Measurements from ENCODE around the gene VIPR2. TPM values are rescaled to one million over a fixed set of nuclear protein-coding genes. Genes with fewer than 3 reads are reported as not detected.

The VIPR2 gene
- total RNA-seq, 1 donor from 2014 or later: 0.92 TPM

GRCh38 chr7:159097661-159098423 lies 46.8 kb downstream of the VIPR2 start:
- Histone ChIP-seq H3K79me2 (ENCODE audit: low read depth) (no peaks in the 10 kb centered on the region), H3K27ac (no peak overlapping the region), H3K36me3 (no peaks in the 10 kb centered on the region), H3K27me3 (no peaks in the 10 kb centered on the region), H3K9me3 (ENCODE audit: low read depth) (no peaks in the 10 kb centered on the region), H2AFZ (replicated peaks) (no peak overlapping the region), H4K20me1 (ENCODE audit: low read depth) (no peaks in the 10 kb centered on the region), H3K4me1 (no peaks in the 10 kb centered on the region), H3F3A (ENCODE audit: low read depth) (no peaks in the 10 kb centered on the region), H3K9ac (no peak overlapping the region), H3K4me2 (no peak overlapping the region), H3K4me3 (no peak overlapping the region)
- H3K4me1 Mint-ChIP-seq: peaks cover 28% of the 10 kb centered on the region
- TF ChIP-seq EZH2phosphoT487 (IDR thresholded peaks at IDR 0.05) (no peak), CTCF (IDR thresholded peaks at IDR 0.05) (no peak)
- peaks cover 5% of the 10 kb centered on the region for H3K27me3 Mint-ChIP-seq (ENCODE audit: insufficient read depth, low read depth)
- H3K36me3 Mint-ChIP-seq: peaks cover 5% of the 10 kb centered on the region
- peak overlapping the region; percentile 86 for H3K27ac Mint-ChIP-seq
- no peak overlapping the region for H3K4me3 Mint-ChIP-seq
- peak; percentile 49 for DNase-seq (ENCODE audit: low spot score)
- H3K9me3 Mint-ChIP-seq: peaks cover 11% of the 10 kb centered on the region

- Mint-ChIP-seq H3K9me3 (peaks cover 7% of the 10 kb centered on the region), H3K27ac (peak overlapping the region; percentile 86), H3K36me3 (peaks cover 4% of the 10 kb centered on the region), H3K4me3 (no peak overlapping the region), H3K4me1 (peaks cover 26% of the 10 kb centered on the region), H3K27me3 (ENCODE audit: insufficient read depth, low read depth) (peaks cover 5% of the 10 kb centered on the region)
- Histone ChIP-seq H3K9me3 (ENCODE audit: low read depth) (no peaks in the 10 kb centered on the region), H3K27me3 (no peaks in the 10 kb centered on the region), H3K27ac (no peak overlapping the region), H3K4me3 (no peak overlapping the region), H4K20me1 (ENCODE audit: low read depth) (no peaks in the 10 kb centered on the region), H3F3A (ENCODE audit: low read depth) (no peaks in the 10 kb centered on the region), H3K4me1 (no peaks in the 10 kb centered on the region), H3K36me3 (no peaks in the 10 kb centered on the region), H3K4me2 (no peak overlapping the region), H3K79me2 (ENCODE audit: low read depth) (no peaks in the 10 kb centered on the region), H3K9ac (no peak overlapping the region), H2AFZ (replicated peaks) (no peak overlapping the region)
- DNase-seq (ENCODE audit: low spot score): no peak
- TF ChIP-seq CTCF (IDR thresholded peaks at IDR 0.05) (no peak), EZH2phosphoT487 (IDR thresholded peaks at IDR 0.05) (no peak), EZH2 (IDR thresholded peaks at IDR 0.05) (no peak)
Measured at GRCh38 chr7:159096736-159097581, 47.7 kb downstream of the VIPR2 start.

GRCh38 chr7:159095979-159096411 lies 48.7 kb downstream of the VIPR2 start:
- H3K4me1 Mint-ChIP-seq: peaks cover 30% of the 10 kb centered on the region
- H3K9me3 ChIP-seq (ENCODE audit: low read depth): no peaks in the 10 kb centered on the region
- TF ChIP-seq CTCF (IDR thresholded peaks at IDR 0.05): no peak
- TF ChIP-seq EZH2 (IDR thresholded peaks at IDR 0.05): no peak
- TF ChIP-seq EZH2phosphoT487 (IDR thresholded peaks at IDR 0.05): no peak

More at GRCh38 chr7:159095979-159096411, 48.7 kb downstream of the VIPR2 start:
- H2AFZ ChIP-seq (replicated peaks): no peak overlapping the region
- Mint-ChIP-seq H3K9me3 (peaks cover 3% of the 10 kb centered on the region), H3K4me3 (no peak overlapping the region), H3K36me3 (no peaks in the 10 kb centered on the region), H3K27ac (peak overlapping the region; percentile 3), H3K27me3 (ENCODE audit: insufficient read depth, low read depth) (peaks cover 5% of the 10 kb centered on the region)
- no peak overlapping the region for H3K4me2 ChIP-seq
- H3K4me3 ChIP-seq: no peak overlapping the region
- no peaks in the 10 kb centered on the region for H3K27me3 ChIP-seq
- no peaks in the 10 kb centered on the region for H3K36me3 ChIP-seq
- H3K27ac ChIP-seq: no peak overlapping the region
- no peak overlapping the region for H3K9ac ChIP-seq
- H3K4me1 ChIP-seq: no peaks in the 10 kb centered on the region
- DNase-seq (ENCODE audit: low spot score): no peak
- H3F3A ChIP-seq (ENCODE audit: low read depth): no peaks in the 10 kb centered on the region
- no peaks in the 10 kb centered on the region for H4K20me1 ChIP-seq (ENCODE audit: low read depth)
- no peaks in the 10 kb centered on the region for H3K79me2 ChIP-seq (ENCODE audit: low read depth)
